Measurements from ENCODE around the gene CXCL3.

Gene CXCL3

DNA sequence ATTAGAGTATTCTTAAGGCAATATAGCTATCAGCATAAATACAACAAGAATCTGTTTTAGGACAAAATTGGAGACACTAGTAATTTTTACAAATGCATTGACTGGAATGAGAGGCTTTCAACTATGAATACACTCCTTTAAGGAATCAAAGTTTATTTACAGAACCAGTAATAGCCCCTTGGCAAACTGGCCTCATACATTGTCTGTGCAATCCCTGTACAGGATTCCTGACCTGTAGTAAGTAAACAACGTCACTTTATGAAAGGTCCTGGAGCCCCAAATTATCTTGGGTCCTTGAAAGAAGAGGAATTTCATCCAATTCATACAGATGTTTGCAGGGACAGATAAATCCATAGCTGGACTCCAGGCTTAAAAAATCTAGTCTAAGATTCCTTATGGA, 25.4 kb upstream of the CXCL3 start:
- no peak for DNase-seq (ENCODE audit: low read depth in 1 of 2, low spot score in 1 of 2)
- in situ Hi-C loops (cut with HindIII; ENCODE audit: low pct_unique_long_range_greater_than_20kb, low sequenced_read_pairs): no loop called here
- TF ChIP-seq JUND (IDR thresholded peaks at IDR 0.05; ENCODE audit: low read depth): no peak

DNA sequence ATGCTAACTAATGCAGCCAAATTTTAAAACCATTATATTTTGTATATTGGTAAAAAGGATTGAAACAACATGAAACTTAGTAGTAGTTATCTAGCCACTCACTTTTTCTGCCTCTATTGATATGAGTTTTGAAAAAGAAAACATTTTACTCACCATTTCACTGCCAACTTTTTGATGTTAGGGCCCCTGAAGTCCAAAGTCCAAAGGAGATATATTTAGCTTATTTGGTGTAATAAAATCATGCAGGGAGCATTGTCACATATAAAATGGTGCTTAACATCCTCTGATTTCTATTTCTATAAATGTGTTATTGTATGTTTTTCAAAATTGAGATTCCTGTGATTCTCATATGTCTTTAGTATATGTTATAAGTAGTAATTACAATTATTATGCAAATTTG, 24.5 kb upstream of the CXCL3 start:
- in situ Hi-C loops (cut with HindIII; ENCODE audit: low pct_unique_long_range_greater_than_20kb, low sequenced_read_pairs): no loop called here
- DNase-seq (ENCODE audit: low read depth in 1 of 2, low spot score in 1 of 2): no peak

GRCh38 chr4:74061430-74061829, 22.9 kb upstream of the CXCL3 start:
- no peak for DNase-seq (ENCODE audit: low read depth in 1 of 2, low spot score in 1 of 2)
- in situ Hi-C loops (cut with HindIII; ENCODE audit: low pct_unique_long_range_greater_than_20kb, low sequenced_read_pairs): no loop called here
- TF ChIP-seq JUND (IDR thresholded peaks at IDR 0.05; ENCODE audit: low read depth): no peak

More for the DNA sequence above, 24.5 kb upstream of the CXCL3 start:
- TF ChIP-seq JUND (IDR thresholded peaks at IDR 0.05; ENCODE audit: low read depth): no peak

GRCh38 chr4:74059161-74059829, 20.8 kb upstream of the CXCL3 start:
- no peak for DNase-seq (ENCODE audit: low read depth in 1 of 2, low spot score in 1 of 2)
- TF ChIP-seq JUND (IDR thresholded peaks at IDR 0.05; ENCODE audit: low read depth): no peak
- in situ Hi-C loops (cut with HindIII; ENCODE audit: low pct_unique_long_range_greater_than_20kb, low sequenced_read_pairs): no loop called here

DNA sequence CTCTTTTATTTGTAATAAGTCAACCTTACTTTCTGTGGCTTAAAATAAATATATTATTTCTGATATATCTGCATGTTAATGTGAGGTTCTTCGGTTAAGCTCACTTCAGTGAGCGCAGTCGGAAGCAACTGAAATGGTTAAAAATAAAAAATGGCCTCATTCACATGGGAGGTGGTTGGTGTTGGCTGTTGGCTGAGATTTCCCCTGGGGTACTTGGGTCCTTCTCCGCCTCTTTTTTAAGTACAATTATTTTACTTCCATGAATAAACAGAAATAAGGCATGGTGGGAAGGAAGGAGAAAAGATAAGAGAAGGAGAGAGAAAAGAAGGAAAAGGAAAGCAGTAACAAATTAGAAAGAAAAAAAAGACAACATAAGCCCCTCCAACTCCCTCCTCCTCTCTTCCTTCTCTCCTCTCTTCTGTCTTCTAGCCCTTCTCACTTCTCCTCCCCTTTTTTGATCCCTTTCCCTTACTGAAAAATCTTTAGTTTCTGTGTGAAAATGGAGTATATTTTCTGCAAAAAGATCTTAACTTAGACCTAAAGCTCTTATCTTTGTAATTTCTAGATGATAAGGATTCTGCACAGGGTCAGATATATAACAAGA, 19.7 kb upstream of the CXCL3 start:
- no peak for TF ChIP-seq JUND (IDR thresholded peaks at IDR 0.05; ENCODE audit: low read depth)
- no peak for DNase-seq (ENCODE audit: low read depth in 1 of 2, low spot score in 1 of 2)
- in situ Hi-C loops (cut with HindIII; ENCODE audit: low pct_unique_long_range_greater_than_20kb, low sequenced_read_pairs): no loop called here

DNA sequence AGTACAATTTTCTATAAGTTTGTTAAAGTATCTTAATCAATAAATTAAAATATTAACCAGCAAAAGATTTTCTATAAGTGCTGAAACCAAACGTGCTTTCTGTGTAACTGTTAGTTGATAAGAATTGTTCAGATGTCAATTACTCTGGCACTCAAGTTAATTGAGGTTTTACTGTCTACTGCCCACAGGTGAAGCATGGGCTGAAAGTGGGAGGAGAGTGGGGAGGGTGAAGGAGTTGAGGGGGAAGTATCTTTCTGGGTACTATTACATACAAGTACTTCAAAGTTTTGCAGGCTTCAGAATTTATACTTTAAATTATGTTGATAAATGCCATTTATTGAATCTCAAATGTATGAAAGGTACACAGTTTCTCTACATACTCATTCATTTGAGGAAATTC, 19.1 kb upstream of the CXCL3 start:
- TF ChIP-seq JUND (IDR thresholded peaks at IDR 0.05; ENCODE audit: low read depth): no peak
- in situ Hi-C loops (cut with HindIII; ENCODE audit: low pct_unique_long_range_greater_than_20kb, low sequenced_read_pairs): no loop called here
- no peak for DNase-seq (ENCODE audit: low read depth in 1 of 2, low spot score in 1 of 2)

DNA sequence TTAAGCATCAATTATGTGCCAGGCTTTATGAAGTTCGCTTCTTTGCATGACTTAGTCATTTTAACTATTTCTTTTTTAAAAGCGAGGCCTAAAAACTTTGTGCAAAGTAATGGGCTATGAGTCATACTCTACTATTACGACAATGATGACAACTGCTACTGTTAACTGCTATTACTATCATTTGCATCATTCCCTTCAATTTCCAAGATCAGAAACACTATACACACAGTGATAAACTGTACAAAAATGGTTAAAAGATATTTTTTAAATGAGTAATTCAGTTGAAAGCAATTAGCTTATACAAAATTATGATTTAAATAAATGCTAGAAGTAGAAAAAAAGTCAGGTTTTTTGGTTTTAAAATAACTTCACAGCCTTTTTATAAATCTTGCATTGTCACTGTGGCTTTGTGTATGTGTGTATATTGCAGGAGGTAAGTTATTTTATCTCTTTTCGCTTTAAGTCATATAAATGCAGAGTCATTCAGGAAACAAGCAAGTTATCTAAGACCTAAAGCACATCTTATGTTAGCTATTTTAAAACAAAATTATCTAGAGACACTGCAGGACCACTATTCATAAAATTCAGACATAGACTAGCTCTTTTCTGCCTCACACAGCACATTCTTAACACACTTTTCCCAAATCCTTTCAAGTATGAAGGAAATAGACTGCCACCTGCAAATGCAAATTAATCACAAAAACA, 18.5 kb upstream of the CXCL3 start:
- in situ Hi-C loops (cut with HindIII; ENCODE audit: low pct_unique_long_range_greater_than_20kb, low sequenced_read_pairs): no loop called here
- no peak for DNase-seq (ENCODE audit: low read depth in 1 of 2, low spot score in 1 of 2)
- TF ChIP-seq JUND (IDR thresholded peaks at IDR 0.05; ENCODE audit: low read depth): no peak

DNA sequence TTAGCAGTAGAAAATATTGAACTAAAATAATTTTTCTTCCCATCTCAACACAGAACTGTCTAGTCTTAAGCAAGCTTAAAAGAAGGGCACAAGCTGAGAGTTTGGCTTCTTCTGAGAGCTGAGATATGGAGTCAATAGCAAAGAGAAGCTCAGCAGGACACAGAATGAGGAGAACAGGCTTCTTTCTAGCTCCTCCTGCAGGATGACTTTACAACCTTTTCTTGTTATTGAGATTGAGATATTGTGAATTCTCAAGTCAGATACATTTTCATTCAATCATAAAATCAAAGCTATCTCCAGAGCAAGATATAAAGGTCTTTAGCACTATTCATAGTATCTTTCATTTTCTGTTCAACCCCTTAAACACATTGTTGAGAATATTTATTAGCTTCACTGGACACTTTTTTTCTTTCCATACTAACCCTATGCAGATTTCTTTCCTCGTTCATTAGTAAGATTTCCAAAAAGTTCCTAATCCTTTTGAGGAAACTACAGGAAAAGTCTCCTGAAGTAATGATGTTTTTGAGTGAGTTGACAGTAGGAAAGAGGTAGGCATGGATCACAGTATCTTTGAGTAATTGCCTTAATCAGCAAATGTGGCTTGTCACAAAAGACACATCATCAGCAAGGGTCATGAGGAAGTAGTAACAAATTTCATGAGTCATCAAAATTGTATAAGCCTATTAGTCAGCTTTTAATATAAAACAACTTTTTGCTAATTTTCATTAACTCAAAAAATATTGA, 17.8 kb upstream of the CXCL3 start:
- no peak for DNase-seq (ENCODE audit: low read depth in 1 of 2, low spot score in 1 of 2)
- in situ Hi-C loops (cut with HindIII; ENCODE audit: low pct_unique_long_range_greater_than_20kb, low sequenced_read_pairs): no loop called here
- no peak for TF ChIP-seq JUND (IDR thresholded peaks at IDR 0.05; ENCODE audit: low read depth)

DNA sequence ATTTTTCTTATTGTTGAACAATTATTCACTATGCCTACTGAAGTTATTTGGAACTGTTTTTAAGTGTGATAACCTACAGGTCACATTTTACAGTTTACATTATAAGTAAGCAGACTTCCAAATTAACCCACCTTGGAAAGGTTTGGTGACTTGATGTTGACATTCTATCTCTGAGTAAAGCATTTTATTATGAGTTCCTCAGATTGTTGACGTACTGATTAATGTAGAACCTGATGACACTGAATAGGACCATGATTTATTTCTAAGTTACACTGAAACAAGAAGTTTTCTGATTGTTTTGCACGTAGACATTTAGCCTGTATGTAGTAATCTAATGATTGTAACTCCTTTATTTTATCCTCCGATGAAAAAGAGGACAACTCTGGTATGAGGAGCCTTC, 17.0 kb upstream of the CXCL3 start:
- TF ChIP-seq JUND (IDR thresholded peaks at IDR 0.05; ENCODE audit: low read depth): no peak
- no peak for DNase-seq (ENCODE audit: low read depth in 1 of 2, low spot score in 1 of 2)
- in situ Hi-C loops (cut with HindIII; ENCODE audit: low pct_unique_long_range_greater_than_20kb, low sequenced_read_pairs): no loop called here

DNA sequence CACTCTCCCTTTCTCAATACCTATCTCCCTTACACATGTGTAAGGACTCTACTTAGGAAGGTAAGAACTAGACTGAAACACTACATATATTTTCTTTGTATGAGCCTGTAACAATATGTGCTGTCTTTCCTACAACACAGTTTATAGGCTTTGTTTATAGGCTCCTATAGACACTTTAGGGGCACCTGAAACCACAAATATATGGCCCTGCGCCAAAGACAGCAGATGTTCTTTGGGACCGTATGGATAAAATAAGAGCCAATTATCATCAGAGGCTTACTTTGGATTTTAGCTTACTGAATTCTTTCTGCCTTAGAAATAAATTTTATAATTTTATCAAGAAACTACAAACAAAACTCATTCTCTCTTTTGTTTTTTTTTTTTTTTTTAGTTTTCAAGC, 16.6 kb upstream of the CXCL3 start:
- DNase-seq (ENCODE audit: low read depth in 1 of 2, low spot score in 1 of 2): no peak
- in situ Hi-C loops (cut with HindIII; ENCODE audit: low pct_unique_long_range_greater_than_20kb, low sequenced_read_pairs): no loop called here
- TF ChIP-seq JUND (IDR thresholded peaks at IDR 0.05; ENCODE audit: low read depth): no peak

DNA sequence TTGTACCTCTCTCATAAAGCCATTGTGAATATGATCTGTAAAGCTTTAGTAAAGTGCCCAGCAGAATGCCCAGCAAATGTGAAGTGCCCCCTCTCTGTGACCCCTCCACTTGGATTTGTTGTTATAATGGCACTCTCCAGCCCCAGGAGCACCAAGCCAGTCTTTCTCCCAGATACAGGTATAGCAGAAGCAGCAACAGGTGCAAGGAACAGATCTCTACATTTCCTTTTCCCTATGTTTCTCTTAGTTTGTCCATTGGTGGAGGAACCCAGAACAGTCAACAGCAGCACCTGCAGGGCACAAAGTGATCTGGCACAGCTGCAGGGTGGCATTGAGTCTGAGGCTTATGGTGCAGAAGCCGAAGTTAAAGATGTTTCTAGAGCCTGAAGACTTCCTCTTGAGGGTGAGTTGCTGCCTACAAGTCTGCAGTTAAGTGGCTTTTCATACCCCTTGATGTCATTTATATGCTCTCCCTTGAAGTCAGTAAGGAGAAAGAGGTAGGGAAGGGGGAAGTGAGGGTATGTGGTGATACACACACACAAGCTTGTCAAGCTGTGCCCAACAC, 16.1 kb upstream of the CXCL3 start:
- no peak for DNase-seq (ENCODE audit: low read depth in 1 of 2, low spot score in 1 of 2)
- in situ Hi-C loops (cut with HindIII; ENCODE audit: low pct_unique_long_range_greater_than_20kb, low sequenced_read_pairs): no loop called here
- no peak for TF ChIP-seq JUND (IDR thresholded peaks at IDR 0.05; ENCODE audit: low read depth)

DNA sequence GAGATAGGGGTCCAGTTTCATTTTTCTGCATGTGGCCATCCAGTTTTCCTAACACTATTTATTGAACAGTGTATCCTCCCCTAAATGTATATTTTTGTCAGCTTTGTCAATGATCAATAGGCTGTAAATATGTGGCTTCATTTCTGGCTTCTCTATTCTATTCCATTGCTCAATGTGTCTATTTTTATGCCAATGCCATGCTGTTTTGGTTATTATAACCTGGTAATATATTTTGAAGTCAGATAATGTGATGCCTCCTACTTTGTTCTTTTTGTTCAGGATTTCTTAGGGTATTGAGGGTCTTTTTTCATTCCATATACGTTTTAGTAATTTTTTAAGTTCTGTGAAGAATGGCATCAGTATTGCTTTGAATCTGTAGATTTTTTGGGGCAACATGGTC, 8.7 kb upstream of the CXCL3 start:
- TF ChIP-seq JUND (IDR thresholded peaks at IDR 0.05; ENCODE audit: low read depth): no peak
- DNase-seq (ENCODE audit: low read depth in 1 of 2, low spot score in 1 of 2): no peak
- in situ Hi-C loops (cut with HindIII; ENCODE audit: low pct_unique_long_range_greater_than_20kb, low sequenced_read_pairs): no loop called here
